Smooth muscle cell of the brain vasculature (primary cell): ENCODE measurements around the gene EMCN.

Experiments
- DNase-seq: peaks from one replicate; pipeline ENCODE4 v3.0.0-alpha.2; 2012; ENCODE audit warnings: low read depth, low spot score

EMCN gene

GRCh38 chr4:100493756-100494155 is 24.1 kb downstream of the EMCN start:
- peak; percentile 2 for DNase-seq

DNA sequence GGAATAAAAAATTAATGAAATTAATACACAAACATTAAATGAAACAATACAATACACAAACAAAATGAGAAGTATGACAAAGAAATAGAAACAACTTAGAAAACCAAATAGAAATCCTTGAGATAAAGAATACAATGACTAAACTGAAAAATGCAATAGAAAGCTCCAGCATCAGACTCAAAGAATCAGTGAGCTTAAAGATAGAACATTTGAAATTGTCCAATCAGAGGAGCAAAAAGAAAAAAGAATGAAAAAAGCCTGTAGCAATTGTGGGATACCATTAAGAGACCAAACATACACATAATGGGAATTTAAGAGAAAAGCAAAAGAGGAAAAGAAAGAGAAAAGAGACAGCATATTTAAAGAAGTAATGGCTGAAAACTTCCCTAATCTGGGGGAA is 25.7 kb downstream of the EMCN start:
- DNase-seq = no peak

DNA sequence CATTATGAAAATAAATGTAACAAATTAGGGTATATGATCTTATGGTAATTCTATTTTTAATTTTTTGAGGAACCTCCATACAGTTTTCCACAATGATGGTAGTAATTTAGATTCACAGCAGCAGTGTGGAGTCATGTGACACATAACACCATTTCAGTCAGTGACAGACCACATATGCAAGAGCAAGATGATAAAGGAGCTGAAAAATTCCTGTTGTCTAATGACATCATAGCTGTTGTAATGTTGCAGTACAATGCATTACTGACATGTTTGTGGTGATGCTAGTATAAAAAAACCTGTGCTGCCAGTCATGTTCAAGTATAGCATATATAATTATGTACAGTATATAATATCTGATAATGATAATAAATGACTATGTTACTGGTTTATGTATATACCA is 28.5 kb downstream of the EMCN start:
- no peak for DNase-seq

- no peak for DNase-seq
Measured at GRCh38 chr4:100486496-100486895, 31.3 kb downstream of the EMCN start.

DNA sequence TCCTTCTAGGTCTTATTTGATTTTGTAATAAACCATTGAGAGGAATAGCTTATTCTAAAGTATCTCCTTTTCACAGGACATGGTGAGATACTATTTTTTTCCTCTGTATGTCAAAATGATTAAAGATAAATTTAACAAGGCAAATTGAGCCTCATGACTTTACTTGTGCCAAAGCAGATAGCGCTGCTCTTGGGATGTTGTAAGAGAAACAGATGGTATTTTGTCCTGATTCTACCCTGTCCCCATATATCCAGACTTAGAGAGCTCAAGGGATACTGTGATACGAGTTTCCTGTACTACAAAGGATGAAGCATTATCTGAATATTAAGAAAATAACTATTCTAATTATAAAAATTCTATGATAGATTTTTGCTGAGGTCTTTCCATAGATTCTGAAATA is 34.0 kb downstream of the EMCN start:
- no peak for DNase-seq

GRCh38 chr4:100479971-100480370 is 37.9 kb downstream of the EMCN start:
- no peak for DNase-seq

DNA sequence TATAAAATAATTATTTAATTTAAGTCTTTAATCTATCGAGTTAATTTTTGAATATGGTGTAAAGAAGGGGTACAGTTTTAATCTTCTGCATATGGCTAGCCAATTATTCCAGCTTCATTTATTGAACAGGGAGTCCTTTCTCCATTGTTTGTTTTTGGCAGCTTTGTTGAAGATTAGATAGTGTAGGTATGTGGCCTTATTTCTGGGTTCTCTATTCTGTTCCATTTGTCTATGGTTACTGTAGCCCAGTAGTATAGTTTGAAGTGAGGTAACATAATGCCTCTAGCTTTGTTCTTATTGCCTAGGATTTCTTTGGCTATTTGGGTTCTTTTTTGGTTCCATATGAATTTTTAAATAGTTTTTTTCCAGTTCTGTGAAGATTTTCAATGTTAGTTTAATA is 48.3 kb downstream of the EMCN start:
- DNase-seq = no peak

GRCh38 chr4:100466501-100466900 is 51.3 kb downstream of the EMCN start:
- DNase-seq = no peak

GRCh38 chr4:100461807-100462605 is 55.8 kb downstream of the EMCN start:
- DNase-seq = no peak

DNA sequence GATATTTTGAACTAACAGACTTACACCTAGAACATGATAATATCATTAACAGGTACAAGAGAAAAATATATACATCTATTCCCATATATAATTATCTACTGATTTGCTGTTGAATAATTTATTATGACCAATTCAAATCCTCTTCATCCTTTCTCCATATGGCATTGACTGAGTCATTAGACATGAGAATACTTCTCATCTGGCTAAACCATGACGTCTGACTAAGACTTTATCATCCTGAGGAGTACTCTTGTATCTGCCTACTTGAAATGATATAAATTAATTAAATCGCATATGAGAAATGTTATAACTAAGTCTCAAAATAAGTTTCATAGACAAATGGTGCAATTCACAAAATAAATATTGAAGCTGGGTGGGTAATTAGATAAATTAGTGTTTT is 67.4 kb downstream of the EMCN start:
- DNase-seq = no peak

DNA sequence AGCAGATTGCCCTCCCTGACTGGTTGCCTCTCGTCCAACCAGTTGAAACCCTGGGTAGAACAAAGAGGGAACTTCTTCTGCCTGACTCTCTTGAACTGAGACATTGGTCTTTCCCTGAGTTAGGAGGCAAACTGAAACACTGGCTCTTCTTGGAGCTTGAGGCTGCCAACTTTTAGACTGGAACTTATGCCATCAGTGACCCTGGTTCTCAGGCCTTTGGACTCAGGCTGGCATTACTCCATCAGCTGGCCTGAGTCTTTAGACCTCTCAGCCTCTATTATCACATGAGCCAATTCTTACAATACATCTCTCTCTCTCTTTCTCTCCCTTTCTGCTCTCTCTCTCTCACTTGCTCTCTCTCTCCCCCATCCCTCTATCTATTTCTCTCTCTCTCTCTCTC is 86.4 kb downstream of the EMCN start:
- DNase-seq = no peak

GRCh38 chr4:100430451-100430850 is 87.4 kb downstream of the EMCN start:
- DNase-seq = no peak

DNA sequence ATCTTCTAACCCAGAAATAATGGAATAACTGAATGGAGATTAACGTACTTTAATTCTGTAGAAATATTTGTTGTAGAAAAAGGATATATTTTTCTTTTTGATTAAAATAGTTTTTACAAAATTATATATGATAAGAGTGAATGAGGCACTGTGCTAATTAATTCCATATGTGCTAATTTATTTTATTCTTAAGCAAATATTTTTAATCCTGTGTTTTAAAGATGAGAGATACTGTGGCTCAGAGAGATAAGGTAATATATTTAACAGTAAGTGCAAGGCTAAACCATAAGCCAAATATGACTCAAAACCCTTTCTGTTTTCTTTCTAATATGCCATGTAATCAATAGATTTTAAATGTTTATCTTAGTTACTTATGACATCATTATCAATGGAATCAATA is 88.2 kb downstream of the EMCN start:
- no peak for DNase-seq

DNA sequence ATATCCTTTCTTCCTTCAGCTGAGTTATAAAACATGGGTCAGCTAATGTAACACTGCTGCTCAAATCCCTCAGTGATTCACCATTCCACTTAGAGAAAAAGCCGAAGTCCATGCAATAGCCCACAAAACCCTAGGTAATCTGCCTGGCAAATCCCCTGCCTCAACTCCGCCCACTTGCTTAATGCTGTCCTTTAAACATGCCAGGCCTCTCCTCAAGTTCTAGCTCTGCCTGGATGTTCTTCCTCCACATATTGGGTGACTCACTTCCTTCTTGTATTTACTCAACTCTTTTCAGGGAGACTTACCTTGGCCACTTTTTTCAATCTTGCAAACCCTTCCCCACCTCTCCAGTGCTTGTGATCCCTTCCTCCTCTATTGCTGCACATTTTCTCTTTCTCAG is 89.8 kb downstream of the EMCN start:
- DNase-seq = no peak

DNA sequence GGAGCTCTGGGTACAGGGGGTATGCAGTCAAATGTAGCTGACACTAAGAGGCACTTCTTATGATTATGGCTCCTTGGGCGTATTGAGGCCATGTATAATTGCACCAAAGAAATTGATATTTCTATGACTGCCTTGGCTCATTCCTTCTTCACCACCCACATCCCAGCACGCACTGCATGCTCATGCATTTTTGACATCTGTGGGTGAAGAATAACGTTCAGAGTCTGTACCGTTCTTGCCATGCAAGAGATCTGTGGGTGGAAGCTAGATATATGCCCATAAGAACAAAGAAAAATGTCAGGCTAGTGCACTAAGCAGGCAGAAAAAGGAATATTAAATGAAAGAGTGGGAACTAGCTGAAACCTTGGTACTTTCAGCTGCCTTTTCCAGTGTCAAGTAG is 93.4 kb downstream of the EMCN start:
- no peak for DNase-seq

- no peak for DNase-seq
Measured at GRCh38 chr4:100422894-100423293, 94.9 kb downstream of the EMCN start.

GRCh38 chr4:100421361-100421978 is 96.4 kb downstream of the EMCN start:
- peak; percentile 20 for DNase-seq

DNA sequence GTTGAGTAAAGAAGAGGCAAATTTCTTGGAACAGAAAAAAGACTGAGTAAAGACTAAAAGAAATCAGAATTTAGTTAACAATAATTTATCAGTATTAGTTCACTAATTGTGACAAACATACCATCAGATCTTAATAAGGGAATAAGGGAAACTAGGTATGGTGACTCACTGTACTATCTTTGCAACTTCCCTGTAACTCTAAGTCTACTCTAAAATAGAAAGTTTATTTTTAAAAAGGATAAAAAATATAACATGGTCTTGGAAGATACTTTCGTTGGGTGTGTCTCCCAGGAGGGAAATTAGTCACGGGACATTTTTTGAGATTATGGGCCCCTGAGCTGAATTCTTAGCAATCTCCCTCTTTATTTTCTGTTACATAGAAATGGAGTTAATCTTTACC is 97.3 kb downstream of the EMCN start:
- DNase-seq = no peak

- DNase-seq = no peak
Measured at GRCh38 chr4:100417565-100417964, 100.3 kb downstream of the EMCN start.

- no peak for DNase-seq
Measured at GRCh38 chr4:100414016-100414790, 103.6 kb downstream of the EMCN start.

DNA sequence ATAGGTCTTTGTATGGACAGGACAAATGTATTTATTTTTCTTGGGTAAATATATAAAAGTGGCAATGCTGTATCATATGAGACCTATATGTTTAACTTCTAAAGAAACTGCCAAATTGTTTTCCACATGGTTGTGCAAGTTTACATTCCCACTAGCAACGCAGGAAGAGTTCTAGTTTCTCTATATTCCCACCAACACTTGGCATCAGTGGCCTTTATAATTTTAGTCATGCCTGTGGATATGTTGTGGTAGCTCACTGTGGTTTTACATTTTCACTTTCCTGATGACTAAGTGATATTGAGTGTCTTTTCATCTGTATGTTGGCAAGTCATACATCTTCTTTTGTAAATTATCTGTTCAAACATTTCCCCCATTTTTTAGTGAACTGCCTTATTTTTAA is 126.0 kb downstream of the EMCN start:
- DNase-seq = no peak

- no peak for DNase-seq
Measured at GRCh38 chr4:100391086-100391485, 126.7 kb downstream of the EMCN start.

DNA sequence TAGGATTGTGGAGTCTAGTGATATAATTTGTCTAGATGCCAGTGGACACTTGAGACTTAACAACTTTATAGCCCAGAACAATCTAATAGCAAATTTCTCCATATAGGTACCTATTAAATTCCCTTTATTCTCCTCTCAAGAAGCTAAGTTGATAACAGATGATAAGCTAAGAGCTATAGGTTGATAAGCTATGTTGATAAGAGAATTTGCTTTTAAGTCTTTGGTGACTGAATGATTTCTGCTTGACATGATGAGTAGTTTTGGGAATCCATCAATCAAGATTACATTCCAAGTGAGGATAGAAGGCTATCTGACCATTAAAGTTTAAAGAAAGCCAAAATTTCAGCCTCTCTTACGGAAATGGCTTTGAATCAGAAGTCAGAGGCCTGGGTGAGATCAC is 131.6 kb downstream of the EMCN start:
- DNase-seq = no peak
